HepG2 (cell line): ENCODE measurements around the gene PNKD. TPM values are rescaled to one million over a fixed set of nuclear protein-coding genes. Genes with fewer than 3 reads are reported as not detected.

Experiments
- ATAD3A ChIP-seq: sonication (generic); formaldehyde crosslinking; IDR thresholded peaks from 2 replicates; pipeline ENCODE4 v1.4.0; 2020; ENCODE audit warnings: missing genetic modification reagents
- GABPA ChIP-seq, 2 experiments: IDR thresholded peaks; 2 replicates each; pipeline ENCODE4 v1.6.1; 2011 to 2016; ENCODE audit warnings: low read depth in 2 of 2, low read length in 1 of 2, missing biosample characterization in 1 of 2, missing genetic modification characterization in 1 of 2
- NKX3-1 ChIP-seq: sonication (generic); formaldehyde crosslinking; IDR thresholded peaks from 2 replicates; pipeline ENCODE4 v1.5.0; 2020; ENCODE audit warnings: missing genetic modification reagents
- POGK ChIP-seq: sonication (generic); formaldehyde crosslinking; conservative IDR thresholded peaks from 2 replicates; pipeline ENCODE4 v1.8.0; 2022; ENCODE audit warnings: mild to moderate bottlenecking, moderate library complexity, missing genetic modification reagents
- RXRB ChIP-seq: IDR thresholded peaks from 2 replicates; pipeline ENCODE4 v1.6.1; 2016; ENCODE audit warnings: borderline replicate concordance, missing genetic modification reagents, missing compliant biosample characterization
- TFAP4 ChIP-seq: sonication (generic); IDR thresholded peaks from 2 replicates; pipeline ENCODE4 v1.6.1; 2016; ENCODE audit warnings: low read depth, borderline replicate concordance
- ZNF646 ChIP-seq: sonication (generic); formaldehyde crosslinking; IDR thresholded peaks from 2 replicates; pipeline ENCODE4 v1.9.0; 2021; ENCODE audit warnings: mild to moderate bottlenecking, missing genetic modification reagents
- ZNF687 ChIP-seq: sonication (generic); formaldehyde crosslinking; IDR thresholded peaks from 2 replicates; pipeline ENCODE4 v1.5.1; 2020; ENCODE audit warnings: mild to moderate bottlenecking, missing genetic modification reagents, moderate library complexity
- polyA plus RNA-seq, 8 experiments: library from polyadenylated mRNA; depleted of rRNA in 3 of 8; stranded (reverse) in 7 of 8; unstranded in 1 of 8; fragments of >200 nt; fragmentation: Illumina TruSeq in 4 of 8; extraction: Trizol in 4 of 8; gene quantifications; 2 replicates each; pipeline versions ENCODE4 v1.2.1 to v1.2.3, GENCODE V29; 2011 to 2016; ENCODE audit warnings: low read depth in 4 of 8, missing spikeins in 1 of 8, mixed read lengths in 1 of 8; ENCODE audit not compliant: insufficient read depth in 1 of 8
- total RNA-seq, 5 experiments: library from RNA; depleted of rRNA; stranded (reverse); fragments of >200 nt; fragmentation: Illumina TruSeq; extraction: Trizol; gene quantifications; 2 replicates each; pipeline ENCODE4 v1.2.3, GENCODE V29; 2016; ENCODE audit warnings: low read depth in 1 of 5
- TF ChIP-seq, protein P1 (sequence below): sonication (generic); formaldehyde crosslinking; IDR thresholded peaks from 2 replicates; pipeline ENCODE4 v1.5.0; 2020; ENCODE audit warnings: missing genetic modification reagents
- TF ChIP-seq, protein P2 (sequence below): sonication (generic); formaldehyde crosslinking; IDR thresholded peaks from 2 replicates; pipeline ENCODE4 v1.4.0; 2020; ENCODE audit warnings: missing genetic modification reagents

PNKD gene
- total and polyA plus RNA-seq, 2 of the 13 experiments (the other 11 are each of a cell fraction or from before 2014, with no cell fraction given) = 55.9 to 80.4 TPM

DNA sequence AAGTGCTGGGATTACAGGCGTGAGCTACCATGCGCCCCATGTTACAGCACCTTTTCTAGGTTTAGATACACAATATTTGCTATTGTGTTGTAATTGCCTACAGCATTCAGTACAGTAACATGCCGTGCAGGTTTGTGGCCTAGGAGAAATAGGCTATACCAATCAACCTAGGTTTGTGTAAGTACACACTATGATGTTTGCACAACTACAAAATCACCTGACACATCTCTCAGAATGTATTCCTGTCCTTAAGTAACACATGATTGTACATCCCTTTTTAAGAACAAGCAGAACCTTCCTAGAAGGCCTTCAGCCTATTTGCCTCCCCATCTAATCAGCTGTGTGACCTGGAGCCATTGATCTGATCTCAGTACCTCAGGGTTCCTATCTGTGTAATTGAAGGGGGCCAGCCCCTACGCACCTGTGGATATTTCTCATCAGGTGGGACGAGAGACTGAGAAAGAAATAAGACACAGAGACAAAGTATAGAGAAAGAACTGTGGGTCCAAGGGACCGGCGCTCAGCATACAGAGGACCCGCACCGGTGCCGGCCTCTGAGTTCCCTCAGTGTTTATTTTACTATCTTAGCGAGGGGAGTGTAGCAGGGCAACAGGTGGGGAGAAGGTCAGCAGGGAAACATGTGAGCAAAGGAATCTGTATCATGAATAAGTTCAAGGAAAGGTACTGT, 40.7 kb downstream of the PNKD start (continued):
- TF ChIP-seq, protein P1, sequence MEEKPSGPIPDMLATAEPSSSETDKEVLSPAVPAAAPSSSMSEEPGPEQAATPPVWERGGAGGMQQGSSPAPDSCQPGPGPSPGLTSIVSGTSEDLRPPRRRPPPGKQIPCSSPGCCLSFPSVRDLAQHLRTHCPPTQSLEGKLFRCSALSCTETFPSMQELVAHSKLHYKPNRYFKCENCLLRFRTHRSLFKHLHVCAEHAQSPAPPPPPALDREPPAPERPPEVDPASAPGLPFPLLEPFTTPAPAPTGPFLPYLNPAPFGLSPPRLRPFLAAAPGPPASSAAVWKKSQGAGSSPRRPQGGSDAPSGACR (CRISPR knock-in tag) = 0 out of 2 replicates have a peak, but pooled peaks have one; percentile 20
- peak; percentile 56; the same call in 1 of the 2 replicates for TF ChIP-seq TFAP4
- TF ChIP-seq RXRB (CRISPR knock-in tag) = peak; percentile 58
- peak; percentile 84 for TF ChIP-seq ZNF646 (CRISPR knock-in tag)
- TF ChIP-seq, protein P2, sequence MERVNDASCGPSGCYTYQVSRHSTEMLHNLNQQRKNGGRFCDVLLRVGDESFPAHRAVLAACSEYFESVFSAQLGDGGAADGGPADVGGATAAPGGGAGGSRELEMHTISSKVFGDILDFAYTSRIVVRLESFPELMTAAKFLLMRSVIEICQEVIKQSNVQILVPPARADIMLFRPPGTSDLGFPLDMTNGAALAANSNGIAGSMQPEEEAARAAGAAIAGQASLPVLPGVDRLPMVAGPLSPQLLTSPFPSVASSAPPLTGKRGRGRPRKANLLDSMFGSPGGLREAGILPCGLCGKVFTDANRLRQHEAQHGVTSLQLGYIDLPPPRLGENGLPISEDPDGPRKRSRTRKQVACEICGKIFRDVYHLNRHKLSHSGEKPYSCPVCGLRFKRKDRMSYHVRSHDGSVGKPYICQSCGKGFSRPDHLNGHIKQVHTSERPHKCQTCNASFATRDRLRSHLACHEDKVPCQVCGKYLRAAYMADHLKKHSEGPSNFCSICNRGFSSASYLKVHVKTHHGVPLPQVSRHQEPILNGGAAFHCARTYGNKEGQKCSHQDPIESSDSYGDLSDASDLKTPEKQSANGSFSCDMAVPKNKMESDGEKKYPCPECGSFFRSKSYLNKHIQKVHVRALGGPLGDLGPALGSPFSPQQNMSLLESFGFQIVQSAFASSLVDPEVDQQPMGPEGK (CRISPR knock-in tag) = peak; percentile 7; the same call in 1 of the 2 replicates
- TF ChIP-seq ATAD3A = no peak
- TF ChIP-seq NKX3-1 (CRISPR knock-in tag) = no peak
- TF ChIP-seq ZNF687 (CRISPR knock-in tag) = 0 out of 2 replicates have a peak, but pooled peaks have one; percentile 5
- TF ChIP-seq GABPA (IDR thresholded peaks at IDR 0.05; ENCODE audit: low read depth, low read length) = no peak
- TF ChIP-seq GABPA (CRISPR knock-in tag; IDR thresholded peaks at IDR 0.05; ENCODE audit: low read depth) = 0 out of 2 replicates have a peak, but pooled peaks have one; percentile 2
- TF ChIP-seq POGK = 0 out of 2 replicates have a peak, but pooled peaks have one; percentile 24
